OCI-LY1 (cell line): ENCODE results near the gene TTPAL.

Experiments used
- H2AFZ ChIP-seq: fragments of 200-600 bp; sonication (generic), shearing (Covaris generic); 2 replicates; pipeline ENCODE4 v1.6.0; 2014; ENCODE audit warnings: antibody characterized with exemption, mild to moderate bottlenecking, low read length
- H3F3A ChIP-seq: fragments of 200-600 bp; sonication (generic), shearing (Covaris generic); 2 replicates; pipeline ENCODE4 v1.6.0; 2014; ENCODE audit warnings: mild to moderate bottlenecking, antibody characterized with exemption, low read length, moderate library complexity; ENCODE audit not compliant: insufficient read depth
- H3K27ac ChIP-seq: fragments of 200-600 bp; sonication (generic); 2 replicates; pipeline ENCODE4 v1.5.1; 2014; ENCODE audit warnings: low read length, mixed run types, mild to moderate bottlenecking, low read depth; ENCODE audit not compliant: poor library complexity, severe bottlenecking
- H3K27me3 ChIP-seq: fragments of 200-600 bp; sonication (generic); 2 replicates; pipeline ENCODE4 v1.6.0; 2014; ENCODE audit warnings: antibody characterized with exemption, mild to moderate bottlenecking, low read length, moderate library complexity; ENCODE audit not compliant: insufficient read depth
- H3K36me3 ChIP-seq: fragments of 200-600 bp; sonication (generic); 2 replicates; pipeline ENCODE4 v1.6.1; 2014; ENCODE audit warnings: mild to moderate bottlenecking, antibody characterized with exemption, low read length, moderate library complexity, mixed read lengths; ENCODE audit not compliant: insufficient read depth
- H3K4me1 ChIP-seq: fragments of 200-600 bp; sonication (generic); 2 replicates; pipeline ENCODE4 v1.5.1; 2014; ENCODE audit warnings: mild to moderate bottlenecking, low read length, moderate library complexity; ENCODE audit not compliant: insufficient read depth, severe bottlenecking
- H3K4me2 ChIP-seq: fragments of 200-600 bp; sonication (generic), shearing (Covaris generic); 2 replicates; pipeline ENCODE4 v1.6.1; 2014; ENCODE audit warnings: low read length
- H3K4me3 ChIP-seq: fragments of 200-600 bp; sonication (generic); 2 replicates; pipeline ENCODE4 v1.5.1; 2014; ENCODE audit warnings: low read length, low read depth, mild to moderate bottlenecking, mixed read lengths; ENCODE audit not compliant: poor library complexity, severe bottlenecking
- H3K79me2 ChIP-seq: fragments of 200-600 bp; shearing (Covaris generic); 2 replicates; pipeline ENCODE4 v1.6.1; 2016; ENCODE audit warnings: mixed run types, low read length, mixed read lengths; ENCODE audit not compliant: insufficient read depth
- H3K9ac ChIP-seq: fragments of 200-600 bp; sonication (generic), shearing (Covaris generic); 2 replicates; pipeline ENCODE4 v1.6.1; 2014; ENCODE audit warnings: mild to moderate bottlenecking, low read length, mixed read lengths
- H3K9me2 ChIP-seq: fragments of 200-600 bp; sonication (generic), shearing (Covaris generic); 2 replicates; pipeline ENCODE4 v1.6.1; 2014; ENCODE audit warnings: low read depth, mild to moderate bottlenecking, low read length, mixed read lengths
- H3K9me3 ChIP-seq: fragments of 200-600 bp; shearing (Covaris generic); 2 replicates; pipeline ENCODE4 v1.6.1; 2014; ENCODE audit warnings: low read length, mixed read lengths
- H4K20me1 ChIP-seq: fragments of 200-600 bp; sonication (generic), shearing (Covaris generic); 2 replicates; pipeline ENCODE4 v1.6.0; 2016; ENCODE audit warnings: mild to moderate bottlenecking, low read length; ENCODE audit not compliant: insufficient read depth
- EZH2 ChIP-seq: fragments of 200-600 bp; sonication (generic), shearing (Covaris generic); IDR thresholded peaks from 2 replicates; pipeline ENCODE4 v1.8.0; 2017; ENCODE audit warnings: borderline replicate concordance, mixed run types, mild to moderate bottlenecking, antibody characterized with exemption, low read length, moderate library complexity, mixed read lengths
- TF ChIP-seq, protein P1 (sequence below): fragments of 200-600 bp; sonication (generic), shearing (Covaris generic); IDR thresholded peaks from 2 replicates; pipeline ENCODE4 v1.5.1; 2017; ENCODE audit warnings: mild to moderate bottlenecking, antibody characterized with exemption, low read length, moderate library complexity, mixed read lengths

TTPAL gene

DNA sequence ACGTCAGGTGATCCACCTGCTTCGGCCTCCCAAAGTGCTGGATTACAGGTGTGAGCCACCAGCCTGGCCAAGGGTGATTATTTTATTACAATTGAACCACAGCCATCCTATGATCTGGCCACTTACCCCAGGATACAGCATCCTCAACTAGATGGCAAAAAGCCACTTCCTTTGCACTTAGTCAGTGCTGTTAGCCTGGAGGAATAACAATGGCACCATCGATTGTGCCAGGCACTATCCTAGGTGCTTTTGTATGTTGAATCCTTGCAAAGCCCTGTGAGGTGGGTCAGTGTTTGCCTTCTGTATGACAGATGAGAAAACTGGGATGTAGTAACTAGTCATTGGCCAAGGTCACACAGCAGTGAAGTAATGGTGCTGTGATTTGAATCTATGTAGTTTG lies 11.2 kb upstream of the TTPAL start:
- Histone ChIP-seq H3K27me3 (0 out of 2 replicates have a peak, but pooled peaks cover 5% of the 10 kb centered on the region), H3K9ac (no peak overlapping the region)

DNA sequence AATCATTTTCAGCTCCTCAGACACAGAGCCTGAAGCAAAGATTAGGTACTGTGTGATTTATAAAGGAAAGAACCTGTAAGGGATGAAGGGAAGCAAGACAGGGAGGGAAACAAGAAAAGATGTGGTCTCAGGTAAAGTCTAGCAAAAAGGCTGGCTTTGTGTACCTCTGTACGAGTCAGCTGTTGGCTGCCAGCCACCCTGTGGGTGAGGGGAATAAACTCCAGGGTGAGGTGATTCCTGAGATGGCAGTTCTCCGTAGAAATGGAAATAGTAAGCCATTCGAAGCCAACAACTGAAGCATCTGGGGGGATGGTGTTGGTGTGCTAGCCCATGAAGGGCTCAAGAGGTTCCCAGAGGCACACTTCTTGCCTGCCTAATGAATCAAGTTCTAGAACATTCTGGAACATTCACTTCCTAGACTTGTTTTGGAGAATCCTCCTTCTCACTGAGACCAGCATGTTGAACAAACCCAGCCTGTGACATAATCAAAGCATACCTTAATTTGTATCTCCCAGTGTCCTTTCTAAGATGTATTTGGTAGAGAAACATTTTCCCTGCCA lies 10.6 kb upstream of the TTPAL start:
- Histone ChIP-seq H3K79me2 (no peaks in the 10 kb centered on the region), H3K9me2 (no peaks in the 10 kb centered on the region), H3K4me3 (no peak overlapping the region), H3K27ac (no peak overlapping the region), H3K9ac (no peak overlapping the region), H3K4me1 (no peaks in the 10 kb centered on the region), H4K20me1 (no peaks in the 10 kb centered on the region), H3F3A (no peaks in the 10 kb centered on the region), H3K9me3 (no peaks in the 10 kb centered on the region), H3K36me3 (no peaks in the 10 kb centered on the region), H3K4me2 (no peak overlapping the region), H2AFZ (no peak overlapping the region), H3K27me3 (0 out of 2 replicates have a peak, but pooled peaks cover 5% of the 10 kb centered on the region)
- TF ChIP-seq, protein P1, sequence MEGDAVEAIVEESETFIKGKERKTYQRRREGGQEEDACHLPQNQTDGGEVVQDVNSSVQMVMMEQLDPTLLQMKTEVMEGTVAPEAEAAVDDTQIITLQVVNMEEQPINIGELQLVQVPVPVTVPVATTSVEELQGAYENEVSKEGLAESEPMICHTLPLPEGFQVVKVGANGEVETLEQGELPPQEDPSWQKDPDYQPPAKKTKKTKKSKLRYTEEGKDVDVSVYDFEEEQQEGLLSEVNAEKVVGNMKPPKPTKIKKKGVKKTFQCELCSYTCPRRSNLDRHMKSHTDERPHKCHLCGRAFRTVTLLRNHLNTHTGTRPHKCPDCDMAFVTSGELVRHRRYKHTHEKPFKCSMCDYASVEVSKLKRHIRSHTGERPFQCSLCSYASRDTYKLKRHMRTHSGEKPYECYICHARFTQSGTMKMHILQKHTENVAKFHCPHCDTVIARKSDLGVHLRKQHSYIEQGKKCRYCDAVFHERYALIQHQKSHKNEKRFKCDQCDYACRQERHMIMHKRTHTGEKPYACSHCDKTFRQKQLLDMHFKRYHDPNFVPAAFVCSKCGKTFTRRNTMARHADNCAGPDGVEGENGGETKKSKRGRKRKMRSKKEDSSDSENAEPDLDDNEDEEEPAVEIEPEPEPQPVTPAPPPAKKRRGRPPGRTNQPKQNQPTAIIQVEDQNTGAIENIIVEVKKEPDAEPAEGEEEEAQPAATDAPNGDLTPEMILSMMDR = no peak
- no peak for TF ChIP-seq EZH2

More for the DNA sequence above, 11.2 kb upstream of the TTPAL start:
- Histone ChIP-seq H3F3A (no peaks in the 10 kb centered on the region), H3K36me3 (no peaks in the 10 kb centered on the region), H2AFZ (no peak overlapping the region), H4K20me1 (no peaks in the 10 kb centered on the region), H3K4me3 (no peak overlapping the region), H3K4me1 (no peaks in the 10 kb centered on the region), H3K4me2 (no peak overlapping the region), H3K79me2 (no peaks in the 10 kb centered on the region), H3K27ac (no peak overlapping the region), H3K9me3 (no peaks in the 10 kb centered on the region), H3K9me2 (no peaks in the 10 kb centered on the region)
- TF ChIP-seq, protein P1 = no peak
- no peak for TF ChIP-seq EZH2

DNA sequence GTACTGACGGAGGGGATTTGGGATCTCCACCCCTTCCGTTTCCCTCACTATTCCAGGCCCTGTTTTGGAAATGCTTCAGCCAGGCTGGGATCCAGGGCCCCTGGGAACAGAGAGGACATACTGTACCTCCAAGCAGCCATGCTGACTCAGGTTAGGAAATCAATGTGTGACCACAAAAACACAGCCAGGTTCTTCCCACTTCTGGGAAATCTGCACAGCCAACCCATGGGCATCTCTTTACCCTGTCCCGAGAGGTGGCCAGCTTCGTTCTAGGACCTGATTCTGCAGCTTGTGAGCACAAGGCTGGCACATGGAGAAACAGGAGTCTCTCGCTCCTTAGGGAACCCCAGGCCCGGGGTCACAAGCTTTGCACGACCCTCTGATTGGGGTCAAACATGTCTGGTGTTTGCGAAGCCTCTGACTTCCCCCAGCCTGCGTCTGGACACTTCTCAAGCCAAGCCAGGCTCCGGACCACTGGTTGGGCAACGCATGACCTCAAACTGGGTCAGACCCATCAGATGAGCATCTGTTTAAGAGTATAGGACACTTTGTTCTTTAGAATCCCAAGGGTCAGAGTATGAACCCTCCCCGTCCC lies 8.3 kb upstream of the TTPAL start:
- Histone ChIP-seq H3K9me3 (no peaks in the 10 kb centered on the region), H4K20me1 (no peaks in the 10 kb centered on the region), H3K27me3 (0 out of 2 replicates have a peak, but pooled peaks cover 5% of the 10 kb centered on the region), H3K79me2 (no peaks in the 10 kb centered on the region), H3K9ac (no peak overlapping the region), H3K4me2 (no peak overlapping the region), H3K4me1 (no peaks in the 10 kb centered on the region), H3K4me3 (no peak overlapping the region), H2AFZ (no peak overlapping the region), H3K27ac (no peak overlapping the region), H3K9me2 (no peaks in the 10 kb centered on the region), H3K36me3 (no peaks in the 10 kb centered on the region), H3F3A (no peaks in the 10 kb centered on the region)
- no peak for TF ChIP-seq EZH2
- TF ChIP-seq, protein P1 = no peak
